HEK293 (cell line): ENCODE data around the gene IFIT2.

Experiments
- GLIS1 ChIP-seq: fragments of 450-650 bp; formaldehyde crosslinking; IDR thresholded peaks from 2 replicates; pipeline ENCODE4 v1.5.1; 2016; ENCODE audit warnings: missing biosample characterization, missing genetic modification characterization
- REPIN1 ChIP-seq: fragments of 450-650 bp; formaldehyde crosslinking; IDR thresholded peaks from 2 replicates; pipeline ENCODE4 v1.5.1; 2017; ENCODE audit warnings: missing biosample characterization, missing genetic modification characterization, low read depth
- SP2 ChIP-seq: fragments of 450-650 bp; formaldehyde crosslinking; IDR thresholded peaks from 2 replicates; pipeline ENCODE4 v1.5.1; 2016; ENCODE audit warnings: missing biosample characterization, missing genetic modification characterization
- TCF7L2 ChIP-seq: IDR thresholded peaks from 2 replicates; pipeline ENCODE4 v1.6.1; 2011; ENCODE audit warnings: low read depth, mild to moderate bottlenecking, inconsistent platforms, low read length, moderate library complexity, borderline replicate concordance
- YY1 ChIP-seq: fragments of 450-650 bp; formaldehyde crosslinking; IDR thresholded peaks from 2 replicates; pipeline ENCODE4 v1.5.1; 2018; ENCODE audit warnings: missing biosample characterization, missing genetic modification characterization
- ZNF169 ChIP-seq: fragments of 450-650 bp; formaldehyde crosslinking; IDR thresholded peaks from 2 replicates; pipeline ENCODE4 v1.5.1; 2016; ENCODE audit warnings: missing biosample characterization, missing genetic modification characterization
- ZNF302 ChIP-seq: fragments of 450-650 bp; formaldehyde crosslinking; IDR thresholded peaks from 2 replicates; pipeline ENCODE4 v1.5.1; 2016; ENCODE audit warnings: missing biosample characterization, missing genetic modification characterization, low read depth
- ZNF37A ChIP-seq: fragments of 450-650 bp; IDR thresholded peaks from 2 replicates; pipeline ENCODE4 v1.5.1; 2018; ENCODE audit warnings: missing biosample characterization, missing genetic modification characterization
- ZNF791 ChIP-seq: fragments of 450-650 bp; formaldehyde crosslinking; IDR thresholded peaks from 2 replicates; pipeline ENCODE4 v1.5.1; 2016; ENCODE audit warnings: missing biosample characterization, missing genetic modification characterization
- TF ChIP-seq, protein P1 (sequence below): sonication (generic); formaldehyde crosslinking; IDR thresholded peaks from 2 replicates; pipeline ENCODE4 v1.8.1; 2022; ENCODE audit warnings: mild to moderate bottlenecking, moderate library complexity, missing genetic modification reagents
- TF ChIP-seq, protein P2 (sequence below): fragments of 450-650 bp; formaldehyde crosslinking; optimal IDR thresholded peaks from 2 replicates; pipeline ENCODE3; 2016; ENCODE audit warnings: missing biosample characterization, mild to moderate bottlenecking, missing genetic modification characterization
- TF ChIP-seq, protein P3 (sequence below): fragments of 450-650 bp; formaldehyde crosslinking; IDR thresholded peaks from 2 replicates; pipeline ENCODE4 v1.5.1; 2016; ENCODE audit warnings: missing biosample characterization, missing genetic modification characterization
- TF ChIP-seq, protein P4 (sequence below): fragments of 450-650 bp; formaldehyde crosslinking; IDR thresholded peaks from 2 replicates; pipeline ENCODE4 v1.5.1; 2016; ENCODE audit warnings: missing biosample characterization, missing genetic modification characterization
- TF ChIP-seq, protein P5 (sequence below): fragments of 450-650 bp; formaldehyde crosslinking; IDR thresholded peaks from 2 replicates; pipeline ENCODE4 v1.5.1; 2016; ENCODE audit warnings: missing biosample characterization, missing genetic modification characterization

DNA sequence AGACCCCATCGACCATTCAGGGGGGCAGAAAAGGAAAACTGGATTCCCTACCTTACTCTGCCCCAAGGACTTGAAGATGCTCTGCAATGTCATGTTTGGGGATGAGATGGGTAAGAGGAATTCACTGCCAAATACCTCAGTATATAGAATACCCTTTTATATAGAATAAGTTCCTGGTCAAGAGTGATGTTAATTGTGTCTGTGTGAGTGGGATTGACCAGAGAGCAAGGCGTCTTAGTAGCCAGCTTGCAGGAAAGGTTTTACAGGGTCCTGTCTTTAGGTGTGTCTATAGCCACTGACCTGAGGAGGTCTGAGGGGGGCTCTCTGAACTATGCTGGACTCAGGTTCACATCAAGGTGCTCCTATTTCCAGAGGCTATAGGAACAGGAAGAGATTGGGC is 27.3 kb downstream of the IFIT2 start:
- no peak for TF ChIP-seq REPIN1 (tag by site-specific recombination)
- TF ChIP-seq, protein P1, sequence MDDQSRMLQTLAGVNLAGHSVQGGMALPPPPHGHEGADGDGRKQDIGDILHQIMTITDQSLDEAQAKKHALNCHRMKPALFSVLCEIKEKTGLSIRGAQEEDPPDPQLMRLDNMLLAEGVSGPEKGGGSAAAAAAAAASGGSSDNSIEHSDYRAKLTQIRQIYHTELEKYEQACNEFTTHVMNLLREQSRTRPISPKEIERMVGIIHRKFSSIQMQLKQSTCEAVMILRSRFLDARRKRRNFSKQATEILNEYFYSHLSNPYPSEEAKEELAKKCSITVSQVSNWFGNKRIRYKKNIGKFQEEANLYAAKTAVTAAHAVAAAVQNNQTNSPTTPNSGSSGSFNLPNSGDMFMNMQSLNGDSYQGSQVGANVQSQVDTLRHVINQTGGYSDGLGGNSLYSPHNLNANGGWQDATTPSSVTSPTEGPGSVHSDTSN (CRISPR knock-in tag) = no peak
- TF ChIP-seq, protein P2, sequence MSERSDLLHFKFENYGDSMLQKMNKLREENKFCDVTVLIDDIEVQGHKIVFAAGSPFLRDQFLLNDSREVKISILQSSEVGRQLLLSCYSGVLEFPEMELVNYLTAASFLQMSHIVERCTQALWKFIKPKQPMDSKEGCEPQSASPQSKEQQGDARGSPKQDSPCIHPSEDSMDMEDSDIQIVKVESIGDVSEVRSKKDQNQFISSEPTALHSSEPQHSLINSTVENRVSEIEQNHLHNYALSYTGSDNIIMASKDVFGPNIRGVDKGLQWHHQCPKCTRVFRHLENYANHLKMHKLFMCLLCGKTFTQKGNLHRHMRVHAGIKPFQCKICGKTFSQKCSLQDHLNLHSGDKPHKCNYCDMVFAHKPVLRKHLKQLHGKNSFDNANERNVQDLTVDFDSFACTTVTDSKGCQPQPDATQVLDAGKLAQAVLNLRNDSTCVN (tag by site-specific recombination) = no peak
- no peak for TF ChIP-seq YY1 (tag by site-specific recombination)
- TF ChIP-seq, protein P3, sequence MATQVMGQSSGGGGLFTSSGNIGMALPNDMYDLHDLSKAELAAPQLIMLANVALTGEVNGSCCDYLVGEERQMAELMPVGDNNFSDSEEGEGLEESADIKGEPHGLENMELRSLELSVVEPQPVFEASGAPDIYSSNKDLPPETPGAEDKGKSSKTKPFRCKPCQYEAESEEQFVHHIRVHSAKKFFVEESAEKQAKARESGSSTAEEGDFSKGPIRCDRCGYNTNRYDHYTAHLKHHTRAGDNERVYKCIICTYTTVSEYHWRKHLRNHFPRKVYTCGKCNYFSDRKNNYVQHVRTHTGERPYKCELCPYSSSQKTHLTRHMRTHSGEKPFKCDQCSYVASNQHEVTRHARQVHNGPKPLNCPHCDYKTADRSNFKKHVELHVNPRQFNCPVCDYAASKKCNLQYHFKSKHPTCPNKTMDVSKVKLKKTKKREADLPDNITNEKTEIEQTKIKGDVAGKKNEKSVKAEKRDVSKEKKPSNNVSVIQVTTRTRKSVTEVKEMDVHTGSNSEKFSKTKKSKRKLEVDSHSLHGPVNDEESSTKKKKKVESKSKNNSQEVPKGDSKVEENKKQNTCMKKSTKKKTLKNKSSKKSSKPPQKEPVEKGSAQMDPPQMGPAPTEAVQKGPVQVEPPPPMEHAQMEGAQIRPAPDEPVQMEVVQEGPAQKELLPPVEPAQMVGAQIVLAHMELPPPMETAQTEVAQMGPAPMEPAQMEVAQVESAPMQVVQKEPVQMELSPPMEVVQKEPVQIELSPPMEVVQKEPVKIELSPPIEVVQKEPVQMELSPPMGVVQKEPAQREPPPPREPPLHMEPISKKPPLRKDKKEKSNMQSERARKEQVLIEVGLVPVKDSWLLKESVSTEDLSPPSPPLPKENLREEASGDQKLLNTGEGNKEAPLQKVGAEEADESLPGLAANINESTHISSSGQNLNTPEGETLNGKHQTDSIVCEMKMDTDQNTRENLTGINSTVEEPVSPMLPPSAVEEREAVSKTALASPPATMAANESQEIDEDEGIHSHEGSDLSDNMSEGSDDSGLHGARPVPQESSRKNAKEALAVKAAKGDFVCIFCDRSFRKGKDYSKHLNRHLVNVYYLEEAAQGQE (tag by site-specific recombination) = no peak
- TF ChIP-seq, protein P4, sequence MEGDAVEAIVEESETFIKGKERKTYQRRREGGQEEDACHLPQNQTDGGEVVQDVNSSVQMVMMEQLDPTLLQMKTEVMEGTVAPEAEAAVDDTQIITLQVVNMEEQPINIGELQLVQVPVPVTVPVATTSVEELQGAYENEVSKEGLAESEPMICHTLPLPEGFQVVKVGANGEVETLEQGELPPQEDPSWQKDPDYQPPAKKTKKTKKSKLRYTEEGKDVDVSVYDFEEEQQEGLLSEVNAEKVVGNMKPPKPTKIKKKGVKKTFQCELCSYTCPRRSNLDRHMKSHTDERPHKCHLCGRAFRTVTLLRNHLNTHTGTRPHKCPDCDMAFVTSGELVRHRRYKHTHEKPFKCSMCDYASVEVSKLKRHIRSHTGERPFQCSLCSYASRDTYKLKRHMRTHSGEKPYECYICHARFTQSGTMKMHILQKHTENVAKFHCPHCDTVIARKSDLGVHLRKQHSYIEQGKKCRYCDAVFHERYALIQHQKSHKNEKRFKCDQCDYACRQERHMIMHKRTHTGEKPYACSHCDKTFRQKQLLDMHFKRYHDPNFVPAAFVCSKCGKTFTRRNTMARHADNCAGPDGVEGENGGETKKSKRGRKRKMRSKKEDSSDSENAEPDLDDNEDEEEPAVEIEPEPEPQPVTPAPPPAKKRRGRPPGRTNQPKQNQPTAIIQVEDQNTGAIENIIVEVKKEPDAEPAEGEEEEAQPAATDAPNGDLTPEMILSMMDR = no peak
- TF ChIP-seq SP2 (tag by site-specific recombination) = no peak
- TF ChIP-seq ZNF169 = no peak
- no peak for TF ChIP-seq ZNF37A (tag by site-specific recombination)
- TF ChIP-seq ZNF302 (tag by site-specific recombination) = no peak
- TF ChIP-seq GLIS1 (tag by site-specific recombination) = no peak
- TF ChIP-seq TCF7L2 = no peak
- TF ChIP-seq ZNF791 (tag by site-specific recombination) = no peak
- TF ChIP-seq, protein P5, sequence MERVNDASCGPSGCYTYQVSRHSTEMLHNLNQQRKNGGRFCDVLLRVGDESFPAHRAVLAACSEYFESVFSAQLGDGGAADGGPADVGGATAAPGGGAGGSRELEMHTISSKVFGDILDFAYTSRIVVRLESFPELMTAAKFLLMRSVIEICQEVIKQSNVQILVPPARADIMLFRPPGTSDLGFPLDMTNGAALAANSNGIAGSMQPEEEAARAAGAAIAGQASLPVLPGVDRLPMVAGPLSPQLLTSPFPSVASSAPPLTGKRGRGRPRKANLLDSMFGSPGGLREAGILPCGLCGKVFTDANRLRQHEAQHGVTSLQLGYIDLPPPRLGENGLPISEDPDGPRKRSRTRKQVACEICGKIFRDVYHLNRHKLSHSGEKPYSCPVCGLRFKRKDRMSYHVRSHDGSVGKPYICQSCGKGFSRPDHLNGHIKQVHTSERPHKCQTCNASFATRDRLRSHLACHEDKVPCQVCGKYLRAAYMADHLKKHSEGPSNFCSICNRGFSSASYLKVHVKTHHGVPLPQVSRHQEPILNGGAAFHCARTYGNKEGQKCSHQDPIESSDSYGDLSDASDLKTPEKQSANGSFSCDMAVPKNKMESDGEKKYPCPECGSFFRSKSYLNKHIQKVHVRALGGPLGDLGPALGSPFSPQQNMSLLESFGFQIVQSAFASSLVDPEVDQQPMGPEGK (tag by site-specific recombination) = no peak
